Gastroesophageal sphincter (tissue), 3 donors: ENCODE measurements around the gene KCNK4.

Experiments
- EP300 ChIP-seq: sonication (generic); formaldehyde crosslinking; IDR thresholded peaks from one replicate; pipeline ENCODE4 v1.6.1; 2017; ENCODE audit warnings: antibody characterized with exemption, mild to moderate bottlenecking
- POLR2AphosphoS5 ChIP-seq: sonication (generic); formaldehyde crosslinking; IDR thresholded peaks from one replicate; pipeline ENCODE4 v1.6.1; 2017; ENCODE audit warnings: antibody characterized with exemption
- TF ChIP-seq, protein P1 (sequence below), 4 experiments: fragments of 200-600 bp in 2 of 4; fragments of 450-650 bp in 2 of 4; sonication (generic) in 1 of 4; IDR thresholded peaks; one replicate each; pipeline ENCODE4 v1.5.1; 2017 to 2019; ENCODE audit warnings: antibody characterized with exemption in 4 of 4, mild to moderate bottlenecking in 2 of 4, moderate library complexity in 2 of 4

DNA sequence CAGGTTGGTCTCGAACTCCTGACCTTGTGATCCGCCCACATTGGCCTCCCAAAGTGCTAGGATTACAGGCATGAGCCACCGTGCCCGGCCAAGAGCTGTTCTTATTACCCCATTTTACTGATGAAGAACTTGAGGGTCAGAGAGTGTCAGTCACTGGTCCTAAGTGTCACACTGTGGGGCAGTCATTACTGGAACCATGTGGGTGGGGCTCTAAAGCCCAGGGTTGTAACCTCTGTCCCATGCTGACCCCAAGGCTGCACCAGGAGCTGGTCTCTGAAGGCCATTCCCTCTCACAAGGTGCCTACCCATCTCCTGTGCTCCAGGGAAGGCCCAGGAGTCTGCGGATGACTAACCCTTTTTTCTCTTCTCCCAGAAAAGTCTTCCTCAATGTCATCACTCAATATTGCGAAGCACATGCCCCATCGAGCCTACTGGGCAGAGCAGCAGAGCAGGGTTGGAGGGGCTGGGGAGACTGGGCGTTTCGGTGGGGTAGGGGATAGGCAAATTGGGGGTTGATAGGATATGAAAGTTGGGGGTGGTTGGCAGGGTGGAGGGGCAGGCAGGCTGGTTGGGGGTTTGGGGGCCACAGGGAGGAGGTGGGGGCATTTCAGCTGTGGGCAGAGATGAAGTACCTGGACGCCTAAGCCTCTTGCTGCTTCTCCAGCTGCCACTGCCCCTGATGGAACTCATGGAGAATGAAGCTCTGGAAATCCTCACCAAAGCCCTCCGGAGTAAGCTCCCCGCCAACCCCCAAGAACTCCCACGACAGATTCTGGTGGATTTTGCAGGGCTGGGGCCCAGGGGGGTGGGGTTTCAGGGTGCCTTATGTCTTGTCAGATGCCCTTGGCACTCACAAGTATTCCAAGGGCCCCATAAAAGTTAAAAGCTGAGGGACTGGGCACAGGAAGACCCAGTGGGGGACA is 12.3 kb downstream of the KCNK4 start:
- TF ChIP-seq, protein P1, sequence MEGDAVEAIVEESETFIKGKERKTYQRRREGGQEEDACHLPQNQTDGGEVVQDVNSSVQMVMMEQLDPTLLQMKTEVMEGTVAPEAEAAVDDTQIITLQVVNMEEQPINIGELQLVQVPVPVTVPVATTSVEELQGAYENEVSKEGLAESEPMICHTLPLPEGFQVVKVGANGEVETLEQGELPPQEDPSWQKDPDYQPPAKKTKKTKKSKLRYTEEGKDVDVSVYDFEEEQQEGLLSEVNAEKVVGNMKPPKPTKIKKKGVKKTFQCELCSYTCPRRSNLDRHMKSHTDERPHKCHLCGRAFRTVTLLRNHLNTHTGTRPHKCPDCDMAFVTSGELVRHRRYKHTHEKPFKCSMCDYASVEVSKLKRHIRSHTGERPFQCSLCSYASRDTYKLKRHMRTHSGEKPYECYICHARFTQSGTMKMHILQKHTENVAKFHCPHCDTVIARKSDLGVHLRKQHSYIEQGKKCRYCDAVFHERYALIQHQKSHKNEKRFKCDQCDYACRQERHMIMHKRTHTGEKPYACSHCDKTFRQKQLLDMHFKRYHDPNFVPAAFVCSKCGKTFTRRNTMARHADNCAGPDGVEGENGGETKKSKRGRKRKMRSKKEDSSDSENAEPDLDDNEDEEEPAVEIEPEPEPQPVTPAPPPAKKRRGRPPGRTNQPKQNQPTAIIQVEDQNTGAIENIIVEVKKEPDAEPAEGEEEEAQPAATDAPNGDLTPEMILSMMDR (IDR thresholded peaks at IDR 0.05), result no peak
- no peak for TF ChIP-seq EP300
- TF ChIP-seq POLR2AphosphoS5, result no peak
